T follicular helper cell (primary cell): ENCODE data around the gene CDKL5.

ENCODE experiments used
- DNase-seq: peaks from one replicate; pipeline ENCODE4 v3.0.0-alpha.2; 2020; ENCODE audit warnings: low read depth

CDKL5 gene

DNA sequence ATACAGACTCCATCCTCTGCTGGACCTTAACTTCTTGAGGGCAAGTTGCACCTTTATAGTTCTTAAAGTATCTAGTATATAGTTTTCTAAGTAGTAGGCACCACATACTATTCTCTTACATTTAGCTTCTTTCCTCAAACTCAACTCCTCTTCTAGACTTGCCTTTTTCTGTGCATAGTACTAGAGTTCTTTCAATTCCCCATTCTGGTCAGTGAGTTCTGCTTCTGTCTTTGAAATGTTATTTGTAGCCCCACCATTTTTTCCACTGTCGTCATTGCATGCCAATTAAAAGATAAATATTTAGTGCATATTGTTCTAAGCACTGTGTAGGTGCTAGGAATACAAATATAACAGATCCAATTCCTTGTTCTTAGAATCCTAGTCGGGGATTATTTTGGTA is 31.6 kb downstream of the CDKL5 start:
- no peak for DNase-seq

- no peak for DNase-seq
Measured at GRCh38 chrX:18461431-18461830, 36.0 kb downstream of the CDKL5 start.

DNA sequence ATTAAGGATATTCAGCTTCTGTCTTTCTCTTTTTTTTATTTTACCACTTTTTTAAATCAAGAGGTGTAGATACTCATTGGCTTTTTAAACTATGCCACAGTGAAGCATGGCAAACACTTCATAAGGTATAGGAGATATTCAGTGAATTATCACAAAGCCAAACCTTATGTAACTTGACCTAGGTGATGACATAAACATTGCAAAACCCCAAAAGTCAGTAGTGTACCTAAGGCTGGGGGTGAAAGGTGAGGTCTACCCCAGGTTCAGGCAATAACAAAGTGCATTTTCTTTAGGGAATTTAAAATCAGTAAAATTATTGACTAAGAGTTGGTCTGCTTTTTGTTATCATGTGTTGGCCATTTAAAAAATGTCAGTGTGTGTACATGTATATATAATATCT is 39.1 kb downstream of the CDKL5 start:
- DNase-seq = no peak

DNA sequence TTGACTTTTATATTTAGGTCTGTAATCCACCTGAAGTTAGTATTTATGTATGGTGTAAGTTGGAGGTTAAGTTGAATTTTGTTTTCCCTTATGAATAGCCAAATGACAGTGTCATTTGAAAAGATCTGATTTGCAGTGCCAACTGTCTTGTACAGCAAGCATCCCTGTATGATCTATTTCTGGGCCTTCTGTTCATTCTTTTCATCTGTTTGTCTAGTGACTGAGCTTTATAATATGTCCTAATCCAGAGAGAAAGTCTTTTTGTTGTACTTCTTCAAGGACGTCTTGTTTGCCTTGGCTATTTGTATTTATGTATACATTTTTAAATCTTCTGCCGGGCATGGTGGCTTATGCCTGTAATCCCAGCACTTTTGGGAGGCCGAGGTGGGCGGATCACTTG is 39.6 kb downstream of the CDKL5 start:
- no peak for DNase-seq

- no peak for DNase-seq
Measured at GRCh38 chrX:18468599-18468998, 43.2 kb downstream of the CDKL5 start.

DNA sequence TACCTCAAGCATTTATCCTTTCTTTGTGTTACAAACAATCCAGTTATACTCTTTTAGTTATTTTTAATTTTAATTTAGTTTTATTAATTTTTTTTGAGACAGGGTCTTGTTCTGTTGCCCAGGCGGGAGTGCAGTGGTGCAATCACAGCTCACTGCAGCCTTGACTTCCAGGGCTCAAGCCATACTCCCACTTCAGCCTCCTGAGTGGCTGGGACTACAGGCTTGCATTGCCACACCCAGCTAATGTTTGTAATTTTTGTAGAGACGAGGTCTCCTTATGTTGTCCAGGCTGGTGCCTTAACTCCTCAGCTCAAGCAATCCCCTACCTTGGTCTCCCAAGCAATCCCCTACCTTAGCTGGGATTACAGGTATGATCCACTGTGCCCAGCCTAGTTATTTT is 45.9 kb downstream of the CDKL5 start:
- DNase-seq = no peak

GRCh38 chrX:18490806-18491555 is 65.6 kb downstream of the CDKL5 start:
- DNase-seq = no peak

- no peak for DNase-seq
Measured at GRCh38 chrX:18491587-18492340, 66.4 kb downstream of the CDKL5 start.

GRCh38 chrX:18534949-18535348 is 109.5 kb downstream of the CDKL5 start:
- DNase-seq = no peak

- DNase-seq = no peak
Measured at GRCh38 chrX:18537068-18537467, 111.7 kb downstream of the CDKL5 start.

- DNase-seq = no peak
Measured at GRCh38 chrX:18537524-18537923, 112.1 kb downstream of the CDKL5 start.

DNA sequence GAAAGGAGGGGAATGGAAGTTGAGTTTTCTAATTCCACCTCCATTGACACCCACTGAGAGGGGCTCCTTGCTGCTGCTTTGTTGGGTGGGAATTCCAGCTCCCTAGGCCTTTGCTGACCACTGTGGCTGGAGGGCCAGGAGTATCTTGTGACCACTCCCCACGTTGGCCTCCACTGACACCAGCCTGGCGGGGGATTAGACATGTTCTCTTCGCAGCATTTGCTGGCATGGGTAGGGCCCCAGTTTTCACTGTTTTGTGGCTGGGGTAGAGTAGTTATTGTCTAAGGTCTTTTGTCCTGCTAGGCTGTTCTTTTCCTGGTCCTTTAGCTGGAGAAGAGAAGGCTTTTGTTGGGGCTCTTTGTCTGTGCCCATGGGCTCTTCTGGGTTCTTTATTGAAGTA is 116.7 kb downstream of the CDKL5 start:
- no peak for DNase-seq

GRCh38 chrX:18542905-18543304 is 117.5 kb downstream of the CDKL5 start:
- no peak for DNase-seq

- DNase-seq = no peak
Measured at GRCh38 chrX:18543738-18544137, 118.3 kb downstream of the CDKL5 start.

GRCh38 chrX:18545771-18546170 is 120.4 kb downstream of the CDKL5 start:
- DNase-seq = no peak

DNA sequence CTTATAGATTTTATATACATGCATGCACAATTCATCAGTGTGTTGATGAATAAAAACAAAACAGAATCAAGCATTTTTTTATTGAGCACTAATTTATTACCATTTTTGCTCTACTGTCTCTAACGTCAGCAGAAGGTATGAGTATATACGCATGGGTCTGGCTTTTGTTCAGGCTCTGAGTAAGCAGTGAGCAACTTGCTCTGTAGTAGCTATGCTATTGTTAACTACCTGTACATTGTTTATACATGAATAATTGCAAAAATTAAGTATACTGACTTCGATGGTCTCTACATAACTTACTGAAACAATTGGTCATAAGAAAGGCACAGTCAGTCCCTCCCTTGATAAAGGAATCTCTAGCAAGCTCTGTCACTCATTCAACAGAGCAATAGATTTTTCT is 123.6 kb downstream of the CDKL5 start:
- no peak for DNase-seq

GRCh38 chrX:18549643-18550042 is 124.2 kb downstream of the CDKL5 start:
- DNase-seq = no peak

DNA sequence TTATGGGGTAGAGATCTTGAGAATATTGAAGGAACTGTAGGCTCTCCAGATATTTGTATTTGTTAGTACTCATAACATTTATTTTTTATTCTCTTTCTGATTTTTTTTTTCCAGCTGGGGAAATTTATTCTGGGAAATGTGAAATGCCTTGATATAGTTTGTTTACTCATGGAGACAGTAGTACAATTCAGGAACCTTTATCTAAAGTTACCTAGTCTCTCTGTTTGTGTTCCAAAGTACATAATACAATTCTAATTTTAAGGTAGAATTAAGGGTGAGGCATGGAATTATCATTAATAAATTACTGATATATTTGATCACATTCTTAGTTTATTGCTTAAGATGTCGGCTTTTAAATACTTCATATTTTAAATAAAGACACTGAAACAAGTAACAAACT is 132.5 kb downstream of the CDKL5 start:
- DNase-seq = no peak

- DNase-seq = no peak
Measured at GRCh38 chrX:18558799-18559198, 133.4 kb downstream of the CDKL5 start.

DNA sequence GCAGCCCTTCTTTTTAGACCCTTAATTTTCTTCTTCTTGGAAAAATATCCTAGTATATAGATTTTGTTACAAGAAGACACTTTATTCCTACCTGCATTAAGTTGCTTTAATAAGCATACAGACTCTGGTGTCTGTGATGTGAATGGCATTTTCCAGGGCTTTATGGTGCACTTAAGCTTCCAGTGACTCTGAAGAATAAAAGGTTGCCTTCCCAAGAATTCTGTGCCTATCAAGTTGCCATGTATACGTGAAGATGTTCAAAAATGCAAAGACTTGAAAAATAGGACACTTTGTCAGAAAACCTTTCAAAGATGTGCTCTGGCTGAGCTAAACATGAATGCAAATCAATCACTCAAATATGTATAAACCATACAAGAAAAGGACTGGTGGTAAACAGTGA is 135.6 kb downstream of the CDKL5 start:
- no peak for DNase-seq

- DNase-seq = no peak
Measured at GRCh38 chrX:18565727-18566126, 140.3 kb downstream of the CDKL5 start.

GRCh38 chrX:18566748-18567147 is 141.3 kb downstream of the CDKL5 start:
- DNase-seq = no peak

- no peak for DNase-seq
Measured at GRCh38 chrX:18573556-18573955, 148.1 kb downstream of the CDKL5 start.

DNA sequence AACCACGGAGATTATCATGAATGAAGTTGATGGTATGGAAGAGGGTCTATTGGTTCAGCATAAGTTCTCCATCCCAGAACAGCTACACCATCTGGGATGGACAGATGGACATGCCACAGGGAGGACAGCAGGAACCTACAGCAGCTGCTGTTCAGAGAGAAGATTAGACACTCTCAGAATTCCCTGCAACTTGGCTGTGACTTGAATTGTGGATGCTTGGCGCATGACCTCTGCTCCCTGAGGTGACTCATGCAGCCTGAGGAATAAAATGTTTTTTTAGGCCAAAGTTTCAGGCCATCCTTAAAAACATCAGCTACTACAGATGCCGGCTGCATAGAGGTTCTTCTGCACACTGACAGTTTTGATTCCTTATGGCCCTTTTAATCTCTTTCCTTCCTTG is 149.2 kb downstream of the CDKL5 start:
- no peak for DNase-seq
